ENCODE results near the gene BCAS3. TPM values are rescaled to one million over a fixed set of nuclear protein-coding genes. Genes with fewer than 3 reads are reported as not detected.

Gene BCAS3
- total RNA-seq, 4 donors from 2014 or later = 18.2 to 60.6 (median 23.4) TPM

DNA sequence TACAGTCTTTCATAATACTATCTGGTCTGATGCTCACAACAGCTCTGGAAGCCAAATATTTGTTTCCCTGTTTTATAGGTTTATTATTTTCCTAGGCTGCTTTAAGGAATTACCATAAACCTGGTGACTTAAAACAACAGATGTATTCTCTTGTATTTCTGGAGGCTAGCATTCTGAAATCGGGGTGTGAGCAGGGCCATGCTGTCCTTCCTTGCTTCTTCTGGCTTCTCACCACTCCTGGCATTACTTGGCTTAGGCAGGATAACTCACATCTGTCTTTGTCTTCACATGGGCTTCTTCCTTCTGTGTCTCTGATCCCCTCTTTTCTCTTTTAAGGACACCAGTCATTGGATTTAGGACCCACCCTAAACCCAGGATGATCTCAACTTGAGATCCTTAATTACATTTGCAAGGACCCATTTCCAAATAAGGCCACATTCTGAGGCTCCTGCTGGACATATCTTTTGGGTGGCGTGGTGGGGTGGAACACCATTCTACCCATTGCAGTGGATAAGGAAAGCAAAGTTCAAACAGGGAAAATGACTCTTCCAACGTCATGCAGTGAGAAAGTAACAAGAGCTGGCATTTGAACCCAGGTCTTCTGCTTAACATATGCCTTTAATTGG, 682.8 kb downstream of the BCAS3 start:
- in situ Hi-C loops (cut with MboI; ENCODE audit: low sequenced_read_pairs in 4 of 4) (no loop called here), intact Hi-C loops (cut with DNase I; ENCODE audit: low total_unique reads) (no loop called here)
- H3K27me3 ChIP-seq = no peaks in the 10 kb centered on the region
- H3K4me3 ChIP-seq = no peak overlapping the region
- ATAC-seq = no peak
- no peaks in the 10 kb centered on the region for H3K36me3 ChIP-seq
- DNase-seq = no peak
- H3K4me1 ChIP-seq = no peaks in the 10 kb centered on the region
- TF ChIP-seq POLR2A (IDR thresholded peaks at IDR 0.05) = no peak
- TF ChIP-seq, protein P1, sequence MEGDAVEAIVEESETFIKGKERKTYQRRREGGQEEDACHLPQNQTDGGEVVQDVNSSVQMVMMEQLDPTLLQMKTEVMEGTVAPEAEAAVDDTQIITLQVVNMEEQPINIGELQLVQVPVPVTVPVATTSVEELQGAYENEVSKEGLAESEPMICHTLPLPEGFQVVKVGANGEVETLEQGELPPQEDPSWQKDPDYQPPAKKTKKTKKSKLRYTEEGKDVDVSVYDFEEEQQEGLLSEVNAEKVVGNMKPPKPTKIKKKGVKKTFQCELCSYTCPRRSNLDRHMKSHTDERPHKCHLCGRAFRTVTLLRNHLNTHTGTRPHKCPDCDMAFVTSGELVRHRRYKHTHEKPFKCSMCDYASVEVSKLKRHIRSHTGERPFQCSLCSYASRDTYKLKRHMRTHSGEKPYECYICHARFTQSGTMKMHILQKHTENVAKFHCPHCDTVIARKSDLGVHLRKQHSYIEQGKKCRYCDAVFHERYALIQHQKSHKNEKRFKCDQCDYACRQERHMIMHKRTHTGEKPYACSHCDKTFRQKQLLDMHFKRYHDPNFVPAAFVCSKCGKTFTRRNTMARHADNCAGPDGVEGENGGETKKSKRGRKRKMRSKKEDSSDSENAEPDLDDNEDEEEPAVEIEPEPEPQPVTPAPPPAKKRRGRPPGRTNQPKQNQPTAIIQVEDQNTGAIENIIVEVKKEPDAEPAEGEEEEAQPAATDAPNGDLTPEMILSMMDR (IDR thresholded peaks at IDR 0.05 in 4 of 5, conservative IDR thresholded peaks at IDR 0.05 in 1 of 5) = no peak
- no peaks in the 10 kb centered on the region for H3K9me3 ChIP-seq
- H3K27ac ChIP-seq = no peak overlapping the region

DNA sequence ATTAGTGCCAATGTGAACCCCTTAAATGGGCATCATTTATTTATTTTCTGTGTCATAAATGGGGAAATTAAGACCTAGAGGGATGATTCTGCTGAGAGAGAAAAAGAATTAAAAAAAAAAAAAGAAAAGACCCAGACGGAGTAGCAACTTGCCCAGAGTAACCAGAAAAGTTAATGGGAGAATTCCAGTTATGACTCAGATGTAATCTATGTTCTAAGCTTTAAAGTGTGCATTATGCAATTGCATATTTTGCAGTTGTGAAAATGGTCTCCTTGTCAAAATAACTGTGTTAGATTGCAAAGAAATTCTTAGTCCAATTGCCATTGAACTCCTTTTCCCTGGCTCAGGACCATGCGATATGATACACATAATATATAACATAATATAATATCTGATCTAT, 683.4 kb downstream of the BCAS3 start:
- Histone ChIP-seq H3K4me1 (no peaks in the 10 kb centered on the region), H3K9me3 (no peaks in the 10 kb centered on the region), H3K36me3 (no peaks in the 10 kb centered on the region), H3K4me3 (no peak overlapping the region), H3K27me3 (no peaks in the 10 kb centered on the region), H3K27ac (no peak overlapping the region)
- DNase-seq (no peak), ATAC-seq (no peak)
- in situ Hi-C loops (cut with MboI; ENCODE audit: low sequenced_read_pairs in 4 of 4) = no loop called here
- TF ChIP-seq, protein P1 (IDR thresholded peaks at IDR 0.05 in 4 of 5, conservative IDR thresholded peaks at IDR 0.05 in 1 of 5) = no peak
- TF ChIP-seq POLR2A (IDR thresholded peaks at IDR 0.05) = no peak
- intact Hi-C loops (cut with DNase I; ENCODE audit: low total_unique reads) = no loop called here

DNA sequence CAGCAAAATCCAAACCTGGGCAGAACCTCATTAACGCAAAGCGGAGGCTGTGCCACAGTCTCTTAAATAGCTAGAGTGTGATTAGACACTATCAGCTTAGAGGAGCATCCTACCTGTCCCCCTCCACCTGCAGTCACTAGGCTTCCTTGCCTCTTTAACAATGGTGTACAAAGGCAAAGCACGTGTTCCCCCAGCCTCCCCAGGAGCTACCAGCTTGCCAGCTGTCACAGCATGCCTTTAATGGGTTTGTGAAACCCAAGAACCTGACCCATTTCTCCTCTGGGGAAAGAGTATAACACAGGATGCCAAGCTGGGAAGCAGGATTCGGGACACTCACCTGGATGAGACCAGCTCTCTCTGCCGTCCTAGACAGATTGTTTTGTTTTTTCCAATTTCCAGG, 684.7 kb downstream of the BCAS3 start:
- ATAC-seq = no peak
- H3K9me3 ChIP-seq = no peaks in the 10 kb centered on the region
- no peaks in the 10 kb centered on the region for H3K27me3 ChIP-seq
- TF ChIP-seq POLR2A (IDR thresholded peaks at IDR 0.05) = no peak
- TF ChIP-seq, protein P1 (IDR thresholded peaks at IDR 0.05 in 4 of 5, conservative IDR thresholded peaks at IDR 0.05 in 1 of 5) = no peak
- no peak for DNase-seq
- no peaks in the 10 kb centered on the region for H3K36me3 ChIP-seq
- H3K4me3 ChIP-seq = no peak overlapping the region
- in situ Hi-C loops (cut with MboI; ENCODE audit: low sequenced_read_pairs in 4 of 4) (no loop called here), intact Hi-C loops (cut with DNase I; ENCODE audit: low total_unique reads) (no loop called here)
- H3K4me1 ChIP-seq = no peaks in the 10 kb centered on the region
- no peak overlapping the region for H3K27ac ChIP-seq

DNA sequence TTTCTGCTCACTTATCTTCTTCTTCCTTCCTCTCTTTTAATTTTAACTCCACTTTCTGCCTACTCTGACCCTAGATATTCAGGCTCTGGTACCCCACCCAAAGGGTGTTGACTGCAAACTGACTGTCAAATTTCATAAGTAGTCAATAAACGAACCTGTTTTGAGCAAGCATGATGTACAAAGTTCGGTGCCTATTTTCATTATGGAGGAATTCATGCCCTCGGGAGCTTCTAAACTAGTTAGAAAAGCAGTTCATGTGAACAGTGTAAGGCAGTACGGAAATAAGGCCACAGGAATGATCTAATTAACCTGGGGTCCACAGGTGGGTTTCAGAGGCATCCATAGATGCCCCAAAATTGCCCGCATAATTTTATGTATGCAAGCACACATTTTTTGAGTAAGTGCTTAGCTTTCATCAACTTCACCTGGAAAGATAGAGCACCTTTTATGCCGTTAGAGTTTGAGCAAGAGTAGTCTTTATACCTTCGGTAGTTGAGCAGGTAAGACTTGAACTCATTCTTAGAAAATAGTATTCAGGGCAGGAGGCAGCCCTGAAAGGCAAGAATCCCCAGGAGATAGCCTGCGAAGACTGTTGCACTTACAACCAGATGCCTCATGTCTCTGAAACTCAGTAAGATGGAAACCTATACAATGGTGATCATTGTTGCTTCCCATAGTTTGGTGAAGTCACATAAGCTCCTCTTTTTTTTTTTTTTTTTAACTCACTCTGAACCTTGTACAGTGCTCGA, 685.4 kb downstream of the BCAS3 start:
- intact Hi-C loops (cut with DNase I; ENCODE audit: low total_unique reads) = no loop called here

More for the DNA sequence above, 685.4 kb downstream of the BCAS3 start:
- no peaks in the 10 kb centered on the region for H3K36me3 ChIP-seq
- no peaks in the 10 kb centered on the region for H3K4me1 ChIP-seq
- no peak for ATAC-seq
- no peak overlapping the region for H3K4me3 ChIP-seq
- no peaks in the 10 kb centered on the region for H3K9me3 ChIP-seq
- no peak for DNase-seq
- H3K27ac ChIP-seq = no peak overlapping the region
- H3K27me3 ChIP-seq = no peaks in the 10 kb centered on the region
- no peak for TF ChIP-seq POLR2A (IDR thresholded peaks at IDR 0.05)
- TF ChIP-seq, protein P1 (IDR thresholded peaks at IDR 0.05 in 4 of 5, conservative IDR thresholded peaks at IDR 0.05 in 1 of 5) = no peak
- in situ Hi-C loops (cut with MboI; ENCODE audit: low sequenced_read_pairs in 4 of 4) = no loop called here
